ENCODE data around the gene LMAN2. TPM values are rescaled to one million over a fixed set of nuclear protein-coding genes. Genes with fewer than 3 reads are reported as not detected.
A peak's percentile ranks its signal among the peaks of the same experiment; 100 is the strongest.

Gene LMAN2
- total RNA-seq, 2 experiments from 2014 or later, result 74.5 to 92.1 TPM

DNA sequence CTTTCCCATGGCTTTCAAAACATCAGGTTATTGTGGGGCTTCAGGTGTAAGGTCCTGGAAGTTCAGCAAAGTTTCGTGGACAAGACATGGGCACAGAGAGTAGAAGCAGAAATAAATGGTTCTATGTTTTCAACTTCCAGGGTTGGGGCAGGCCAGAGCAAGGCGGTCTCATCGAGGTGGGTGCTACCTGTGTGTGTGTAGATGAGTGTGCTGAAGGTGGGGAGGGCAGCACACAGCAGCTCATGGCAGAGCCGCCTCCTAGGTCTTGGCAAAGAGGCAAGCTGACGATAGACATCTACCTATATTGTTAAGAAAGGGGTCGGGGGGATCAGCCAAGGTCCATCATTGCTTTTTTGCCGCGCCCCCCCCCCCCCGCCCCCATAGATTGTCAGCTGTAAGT is 51.8 kb downstream of the LMAN2 start:
- H3K36me3 Mint-ChIP-seq (ENCODE audit: low read depth), result peaks cover 35% of the 10 kb centered on the region
- no peak for DNase-seq
- H3K27ac Mint-ChIP-seq, result peak overlapping the region; percentile 62
- H3K9me3 Mint-ChIP-seq (ENCODE audit: low read depth), result no peaks in the 10 kb centered on the region
- H3K4me3 Mint-ChIP-seq, result no peak overlapping the region
- H3K4me1 Mint-ChIP-seq, result peaks cover 57% of the 10 kb centered on the region
- no peaks in the 10 kb centered on the region for H3K27me3 Mint-ChIP-seq
- ChIA-PET POLR2A (no interaction called here), CTCF (interaction anchor here (3.5 to 7.1 kb wide), 2 partner anchors 10 to 186 kb away, joined by 13 to 46 read pairs; no protein-coding TSS in a partner anchor)
- intact Hi-C loops (cut with DNase I, micrococcal nuclease), result loop anchor here (5.0 to 10.0 kb wide), 3 partner anchors 167 to 905 kb away; partner anchors contain the start of genes HNRNPAB (in 1 of the 2), NSD1 (in 1 of the 2) and UIMC1 (in 1 of the 2)
- no peak for ATAC-seq

DNA sequence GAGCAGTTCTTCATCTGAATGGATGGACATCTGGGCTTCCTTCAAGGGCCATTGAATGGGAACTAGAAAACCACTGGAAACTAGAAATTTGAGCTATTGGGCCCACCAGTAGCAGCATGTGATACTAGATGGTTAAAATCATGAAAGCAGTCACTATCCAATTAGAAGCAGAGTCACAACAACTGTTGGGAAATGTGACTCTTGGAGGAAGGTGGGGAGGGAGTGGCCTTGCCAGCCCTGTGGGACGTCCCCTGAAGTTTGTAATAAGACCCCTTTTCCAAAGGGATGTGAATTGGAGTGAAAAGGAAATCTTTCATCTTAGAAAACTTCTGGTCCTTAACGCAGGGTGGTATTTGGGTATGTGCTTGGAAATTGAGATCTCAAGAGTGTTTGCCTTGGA is 53.5 kb downstream of the LMAN2 start:
- CTCF ChIA-PET, result interaction anchor here (0.6 to 7.1 kb wide), 6 partner anchors 12 to 184 kb away, joined by 3 to 46 read pairs (median 6); no protein-coding TSS in a partner anchor
- Mint-ChIP-seq H3K27me3 (no peaks in the 10 kb centered on the region), H3K4me3 (no peak overlapping the region), H3K27ac (no peak overlapping the region), H3K9me3 (ENCODE audit: low read depth) (no peaks in the 10 kb centered on the region), H3K4me1 (peaks cover 56% of the 10 kb centered on the region), H3K36me3 (ENCODE audit: low read depth) (peaks cover 42% of the 10 kb centered on the region)
- POLR2A ChIA-PET, result interaction anchor here (1.0 kb wide), 1 partner anchor 12 kb away, joined by 3 read pairs; no protein-coding TSS in a partner anchor
- DNase-seq (no peak), ATAC-seq (no peak)
- intact Hi-C loops (cut with DNase I, micrococcal nuclease), result no loop called here

DNA sequence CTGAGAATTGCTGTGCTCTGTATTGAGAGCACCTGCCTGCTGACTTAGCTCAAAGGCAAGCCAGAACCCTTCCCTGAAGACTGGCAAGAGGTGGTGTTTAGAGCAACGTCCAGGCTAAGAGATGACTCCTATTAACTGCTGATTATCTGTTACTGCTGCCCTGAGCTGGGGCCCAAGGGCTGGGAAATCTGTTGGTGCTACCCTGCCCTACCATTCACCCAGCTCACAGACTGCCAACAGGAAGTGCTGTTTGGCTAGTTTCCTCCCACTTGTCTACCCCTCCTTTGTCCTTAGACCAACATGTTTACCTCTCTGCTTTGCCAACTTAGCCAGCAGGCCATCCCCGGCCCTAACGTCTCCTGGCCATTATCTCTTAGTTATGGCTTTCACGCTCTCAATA is 54.9 kb downstream of the LMAN2 start:
- DNase-seq, result no peak
- ChIA-PET POLR2A (interaction anchor here (0.6 kb wide), 1 partner anchor 24 kb away, joined by 4 read pairs; no protein-coding TSS in a partner anchor), CTCF (interaction anchor here (2.2 to 7.1 kb wide), 2 partner anchors 13 to 183 kb away, joined by 10 to 46 read pairs; no protein-coding TSS in a partner anchor)
- no peaks in the 10 kb centered on the region for H3K27me3 Mint-ChIP-seq
- no peak overlapping the region for H3K4me3 Mint-ChIP-seq
- H3K9me3 Mint-ChIP-seq (ENCODE audit: low read depth), result no peaks in the 10 kb centered on the region
- ATAC-seq, result no peak
- H3K36me3 Mint-ChIP-seq (ENCODE audit: low read depth), result peaks cover 48% of the 10 kb centered on the region
- intact Hi-C loops (cut with DNase I, micrococcal nuclease), result no loop called here
- H3K27ac Mint-ChIP-seq, result peak overlapping the region; percentile 2
- H3K4me1 Mint-ChIP-seq, result peaks cover 46% of the 10 kb centered on the region

DNA sequence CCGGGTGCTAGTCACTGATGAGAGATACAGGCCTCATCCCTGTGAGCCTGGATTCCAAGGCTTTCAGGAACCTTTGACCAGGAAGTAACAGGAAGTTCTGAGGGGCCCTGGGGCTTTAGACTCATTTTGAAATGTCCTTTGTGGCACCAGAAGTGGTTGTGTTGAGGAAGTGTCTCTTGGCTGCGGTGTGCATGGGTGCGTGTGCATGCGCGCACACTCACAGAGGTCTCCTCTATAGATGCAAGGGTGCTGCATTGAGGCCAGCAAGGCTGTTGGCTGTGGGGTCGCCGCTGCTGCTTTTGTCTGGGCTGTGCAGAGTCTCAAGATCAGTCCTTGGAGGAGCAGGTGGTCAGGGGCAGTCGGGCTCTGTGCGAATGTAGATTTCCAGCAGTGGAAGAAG is 55.5 kb downstream of the LMAN2 start:
- Mint-ChIP-seq H3K4me3 (no peak overlapping the region), H3K27ac (peak overlapping the region; percentile 72), H3K36me3 (ENCODE audit: low read depth) (peaks cover 46% of the 10 kb centered on the region), H3K27me3 (no peaks in the 10 kb centered on the region), H3K4me1 (peaks cover 40% of the 10 kb centered on the region), H3K9me3 (ENCODE audit: low read depth) (no peaks in the 10 kb centered on the region)
- intact Hi-C loops (cut with DNase I, micrococcal nuclease), result no loop called here
- ChIA-PET POLR2A (no interaction called here), CTCF (interaction anchor here (1.0 to 7.1 kb wide), 3 partner anchors 14 to 182 kb away, joined by 3 to 46 read pairs (median 10); partner anchors contain the start of gene MXD3)
- DNase-seq (no peak), ATAC-seq (no peak)

DNA sequence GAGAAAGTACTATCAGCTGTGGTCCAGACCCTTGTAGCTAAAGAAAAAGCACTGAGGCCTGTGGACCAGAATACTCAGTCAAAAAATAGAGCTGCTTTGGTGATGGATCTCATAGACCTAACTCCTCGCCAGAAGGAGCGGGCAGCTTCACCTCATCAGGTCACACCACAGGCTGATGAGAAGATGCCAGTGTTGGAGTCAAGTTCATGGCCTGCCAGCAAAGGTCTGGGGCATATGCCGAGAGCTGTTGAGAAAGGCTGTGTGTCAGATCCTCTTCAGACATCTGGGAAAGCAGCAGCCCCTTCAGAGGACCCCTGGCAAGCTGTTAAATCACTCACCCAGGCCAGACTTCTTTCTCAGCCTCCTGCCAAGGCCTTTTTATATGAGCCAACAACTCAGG is 56.8 kb downstream of the LMAN2 start:
- no peak for ATAC-seq
- ChIA-PET POLR2A (no interaction called here), CTCF (interaction anchor here (1.0 to 2.4 kb wide), 3 partner anchors 7 to 180 kb away, joined by 3 to 10 read pairs (median 6); partner anchors contain the start of gene MXD3)
- Mint-ChIP-seq H3K4me1 (peaks cover 28% of the 10 kb centered on the region), H3K27ac (no peak overlapping the region), H3K27me3 (no peaks in the 10 kb centered on the region), H3K36me3 (ENCODE audit: low read depth) (peaks cover 48% of the 10 kb centered on the region), H3K4me3 (no peak overlapping the region), H3K9me3 (ENCODE audit: low read depth) (no peaks in the 10 kb centered on the region)
- no peak for DNase-seq
- intact Hi-C loops (cut with DNase I, micrococcal nuclease), result no loop called here

DNA sequence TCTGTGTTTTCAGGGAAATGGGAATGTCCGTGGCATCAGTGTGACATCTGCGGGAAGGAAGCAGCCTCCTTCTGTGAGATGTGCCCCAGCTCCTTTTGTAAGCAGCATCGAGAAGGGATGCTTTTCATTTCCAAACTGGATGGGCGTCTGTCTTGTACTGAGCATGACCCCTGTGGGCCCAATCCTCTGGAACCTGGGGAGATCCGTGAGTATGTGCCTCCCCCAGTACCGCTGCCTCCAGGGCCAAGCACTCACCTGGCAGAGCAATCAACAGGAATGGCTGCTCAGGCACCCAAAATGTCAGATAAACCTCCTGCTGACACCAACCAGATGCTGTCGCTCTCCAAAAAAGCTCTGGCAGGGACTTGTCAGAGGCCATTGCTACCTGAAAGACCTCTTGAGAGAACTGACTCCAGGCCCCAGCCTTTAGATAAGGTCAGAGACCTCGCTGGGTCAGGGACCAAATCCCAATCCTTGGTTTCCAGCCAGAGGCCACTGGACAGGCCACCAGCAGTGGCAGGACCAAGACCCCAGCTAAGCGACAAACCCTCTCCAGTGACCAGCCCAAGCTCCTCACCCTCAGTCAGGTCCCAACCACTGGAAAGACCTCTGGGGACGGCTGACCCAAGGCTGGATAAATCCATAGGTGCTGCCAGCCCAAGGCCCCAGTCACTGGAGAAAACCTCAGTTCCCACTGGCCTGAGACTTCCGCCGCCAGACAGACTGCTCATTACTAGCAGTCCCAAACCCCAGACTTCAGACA is 57.5 kb downstream of the LMAN2 start:
- CTCF ChIA-PET, result interaction anchor here (0.6 to 2.4 kb wide), 5 partner anchors 8 to 180 kb away, joined by 3 to 10 read pairs (median 3); partner anchors contain the start of genes PRELID1 and RAB24
- Mint-ChIP-seq H3K36me3 (ENCODE audit: low read depth) (peaks cover 52% of the 10 kb centered on the region), H3K4me1 (peaks cover 23% of the 10 kb centered on the region), H3K27ac (no peak overlapping the region), H3K4me3 (no peak overlapping the region), H3K9me3 (ENCODE audit: low read depth) (no peaks in the 10 kb centered on the region), H3K27me3 (no peaks in the 10 kb centered on the region)
- intact Hi-C loops (cut with DNase I, micrococcal nuclease), result no loop called here
- POLR2A ChIA-PET, result no interaction called here
- DNase-seq (no peak), ATAC-seq (no peak)

DNA sequence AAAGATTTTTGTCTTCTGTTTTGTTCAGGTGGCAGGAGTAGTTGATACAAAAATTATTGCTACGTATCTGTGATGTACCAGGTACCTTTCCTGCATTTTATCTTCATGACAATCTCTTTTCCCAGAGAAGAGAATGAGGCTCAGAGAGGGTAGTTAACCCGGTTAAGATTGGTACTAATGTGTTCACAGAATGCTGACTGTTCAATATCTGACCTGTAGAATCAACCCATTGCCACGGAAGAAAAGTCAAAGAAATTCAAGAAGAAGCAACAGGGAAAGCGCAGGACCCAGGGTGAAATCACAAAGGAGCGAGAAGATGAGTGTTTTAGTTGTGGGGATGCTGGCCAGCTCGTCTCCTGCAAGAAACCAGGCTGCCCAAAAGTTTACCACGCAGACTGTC is 59.7 kb downstream of the LMAN2 start:
- ATAC-seq (no peak), DNase-seq (no peak)
- Mint-ChIP-seq H3K4me3 (no peak overlapping the region), H3K4me1 (peaks cover 16% of the 10 kb centered on the region), H3K27me3 (no peaks in the 10 kb centered on the region), H3K36me3 (ENCODE audit: low read depth) (peaks cover 52% of the 10 kb centered on the region), H3K27ac (no peak overlapping the region), H3K9me3 (ENCODE audit: low read depth) (no peaks in the 10 kb centered on the region)
- intact Hi-C loops (cut with DNase I, micrococcal nuclease), result no loop called here
- POLR2A ChIA-PET, result no interaction called here
- CTCF ChIA-PET, result no interaction called here

DNA sequence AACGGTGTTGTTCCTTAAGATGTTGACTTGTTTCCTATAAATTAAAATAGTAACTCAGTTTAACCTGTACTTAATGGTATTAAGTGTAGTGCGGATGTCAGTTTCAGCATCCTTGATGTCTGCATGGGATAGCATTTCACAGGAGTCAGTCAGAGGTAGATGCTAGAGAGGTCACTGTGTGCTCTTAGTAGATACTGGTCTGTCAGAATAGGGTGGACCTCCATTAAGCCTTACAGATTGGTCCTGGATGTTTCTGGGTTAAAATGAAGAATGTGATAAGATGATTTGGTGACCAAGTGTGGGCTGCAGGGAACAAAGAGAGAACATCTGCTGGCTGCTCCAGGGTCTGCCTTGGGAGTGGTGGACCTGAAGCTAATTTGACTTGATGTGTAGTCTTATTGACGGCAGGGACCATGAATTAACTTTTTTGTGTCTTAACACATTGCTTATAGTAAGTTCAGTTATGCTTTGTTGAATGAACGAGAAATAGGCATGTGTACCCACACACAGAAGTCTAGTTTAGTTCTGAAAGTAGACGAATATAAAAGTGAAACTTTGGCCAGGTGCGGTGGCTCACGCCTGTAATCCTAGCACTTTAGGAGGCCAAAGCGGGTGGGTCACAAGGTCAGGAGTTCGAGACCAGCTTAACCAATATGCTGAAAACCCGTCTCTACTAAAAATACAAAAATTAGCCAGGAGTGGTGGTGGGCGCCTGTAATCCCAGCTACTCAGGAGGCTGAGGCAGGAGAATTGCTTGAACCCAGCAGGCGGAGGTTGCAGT is 60.5 kb downstream of the LMAN2 start:
- no peaks in the 10 kb centered on the region for H3K27me3 Mint-ChIP-seq
- H3K4me3 Mint-ChIP-seq, result no peak overlapping the region
- DNase-seq (no peak), ATAC-seq (no peak)
- intact Hi-C loops (cut with DNase I, micrococcal nuclease), result no loop called here
- POLR2A ChIA-PET, result no interaction called here
- no peaks in the 10 kb centered on the region for H3K9me3 Mint-ChIP-seq (ENCODE audit: low read depth)
- no peak overlapping the region for H3K27ac Mint-ChIP-seq
- CTCF ChIA-PET, result no interaction called here
- peaks cover 46% of the 10 kb centered on the region for H3K36me3 Mint-ChIP-seq (ENCODE audit: low read depth)
- peaks cover 9% of the 10 kb centered on the region for H3K4me1 Mint-ChIP-seq

DNA sequence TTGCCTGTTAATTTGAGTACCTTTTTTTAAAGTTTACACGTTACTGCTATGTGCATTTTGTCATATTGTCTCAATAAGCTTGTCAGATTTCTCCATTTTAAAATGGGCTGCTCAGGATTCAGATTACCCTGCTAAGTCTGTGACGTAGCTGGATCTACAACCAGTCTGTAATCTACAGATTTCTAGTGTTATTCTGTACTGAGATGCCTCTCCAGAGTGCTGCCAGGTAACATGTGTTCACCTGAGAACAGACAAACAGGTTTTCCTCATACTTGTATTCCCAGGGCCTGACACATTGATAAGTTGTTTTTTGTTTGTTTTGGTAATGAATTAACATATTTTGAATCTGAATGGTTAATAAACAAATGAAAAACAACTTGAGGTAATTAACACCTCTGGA is 63.3 kb downstream of the LMAN2 start:
- Mint-ChIP-seq H3K36me3 (ENCODE audit: low read depth) (peaks cover 37% of the 10 kb centered on the region), H3K4me1 (no peaks in the 10 kb centered on the region), H3K4me3 (no peak overlapping the region), H3K27me3 (no peaks in the 10 kb centered on the region), H3K9me3 (ENCODE audit: low read depth) (no peaks in the 10 kb centered on the region), H3K27ac (no peak overlapping the region)
- ATAC-seq (no peak), DNase-seq (no peak)
- CTCF ChIA-PET, result no interaction called here
- intact Hi-C loops (cut with DNase I, micrococcal nuclease), result no loop called here
- POLR2A ChIA-PET, result no interaction called here

Data from activated CD4-positive, alpha-beta T cell treated with anti-CD3 and anti-CD28 coated beads for 36 hours (primary cell).